Epithelial cell of proximal tubule (primary cell): ENCODE measurements around the gene FSHB. TPM values are rescaled to one million over a fixed set of nuclear protein-coding genes. Genes with fewer than 3 reads are reported as not detected.

Source experiments
- DNase-seq: peaks from one replicate; pipeline ENCODE4 v3.0.0-alpha.2; 2011; ENCODE audit warnings: low read depth
- H3K4me3 ChIP-seq: 2 replicates; pipeline ENCODE4 v1.5.1; 2011; ENCODE audit warnings: low read depth, mild to moderate bottlenecking, low read length
- total RNA-seq: library from RNA; depleted of rRNA; stranded (reverse); fragments of >200 nt; gene quantifications from 2 replicates; pipeline ENCODE4 v1.2.3, GENCODE V29; 2015
- TF ChIP-seq, protein P1 (sequence below): conservative IDR thresholded peaks from 2 replicates; pipeline ENCODE4 v1.5.1; 2012; ENCODE audit warnings: low read depth, mild to moderate bottlenecking, low read length

The FSHB gene
- total RNA-seq, 1 donor from 2014 or later, result not detected

DNA sequence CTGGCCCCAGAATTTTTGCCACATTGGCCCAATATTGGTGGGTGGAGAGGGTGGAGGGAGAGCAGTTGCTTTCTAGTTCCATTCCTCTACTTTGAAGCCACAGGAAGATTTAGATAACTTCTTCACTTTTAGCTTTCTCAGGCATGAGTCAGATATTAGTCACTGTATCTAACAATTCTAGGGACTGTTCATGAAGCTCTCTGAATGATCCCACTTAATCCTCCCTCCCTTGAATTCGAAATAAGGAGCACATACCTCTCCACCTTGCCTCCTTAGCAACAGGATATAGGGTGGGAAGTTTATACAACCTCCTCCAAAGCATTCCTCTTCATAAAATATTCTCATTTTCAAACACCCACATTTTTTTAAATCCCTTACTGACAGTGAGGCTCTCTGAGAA lies 13.5 kb downstream of the FSHB start:
- no peak overlapping the region for H3K4me3 ChIP-seq
- peak; percentile 6 for DNase-seq
- TF ChIP-seq, protein P1, sequence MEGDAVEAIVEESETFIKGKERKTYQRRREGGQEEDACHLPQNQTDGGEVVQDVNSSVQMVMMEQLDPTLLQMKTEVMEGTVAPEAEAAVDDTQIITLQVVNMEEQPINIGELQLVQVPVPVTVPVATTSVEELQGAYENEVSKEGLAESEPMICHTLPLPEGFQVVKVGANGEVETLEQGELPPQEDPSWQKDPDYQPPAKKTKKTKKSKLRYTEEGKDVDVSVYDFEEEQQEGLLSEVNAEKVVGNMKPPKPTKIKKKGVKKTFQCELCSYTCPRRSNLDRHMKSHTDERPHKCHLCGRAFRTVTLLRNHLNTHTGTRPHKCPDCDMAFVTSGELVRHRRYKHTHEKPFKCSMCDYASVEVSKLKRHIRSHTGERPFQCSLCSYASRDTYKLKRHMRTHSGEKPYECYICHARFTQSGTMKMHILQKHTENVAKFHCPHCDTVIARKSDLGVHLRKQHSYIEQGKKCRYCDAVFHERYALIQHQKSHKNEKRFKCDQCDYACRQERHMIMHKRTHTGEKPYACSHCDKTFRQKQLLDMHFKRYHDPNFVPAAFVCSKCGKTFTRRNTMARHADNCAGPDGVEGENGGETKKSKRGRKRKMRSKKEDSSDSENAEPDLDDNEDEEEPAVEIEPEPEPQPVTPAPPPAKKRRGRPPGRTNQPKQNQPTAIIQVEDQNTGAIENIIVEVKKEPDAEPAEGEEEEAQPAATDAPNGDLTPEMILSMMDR, result no peak

DNA sequence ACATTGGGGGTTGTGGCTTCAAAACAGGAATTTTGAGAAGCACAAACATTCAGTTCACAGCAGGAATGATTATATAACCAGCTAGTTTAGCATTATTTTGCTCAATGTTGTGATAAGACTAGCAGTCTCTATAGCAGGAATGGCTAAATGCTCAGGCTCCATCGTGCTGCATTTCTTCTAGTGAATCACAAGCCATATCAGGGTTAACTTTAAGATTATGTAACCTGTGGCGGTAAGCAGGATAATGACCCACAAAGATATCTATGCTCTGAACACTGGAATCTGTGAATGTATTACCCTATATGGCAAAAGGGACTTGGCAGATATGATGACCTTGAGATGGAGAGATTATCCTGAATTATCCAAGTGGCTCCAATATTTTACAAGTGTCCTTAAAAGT lies 14.8 kb downstream of the FSHB start:
- no peak overlapping the region for H3K4me3 ChIP-seq
- no peak for DNase-seq
- TF ChIP-seq, protein P1, result no peak

DNA sequence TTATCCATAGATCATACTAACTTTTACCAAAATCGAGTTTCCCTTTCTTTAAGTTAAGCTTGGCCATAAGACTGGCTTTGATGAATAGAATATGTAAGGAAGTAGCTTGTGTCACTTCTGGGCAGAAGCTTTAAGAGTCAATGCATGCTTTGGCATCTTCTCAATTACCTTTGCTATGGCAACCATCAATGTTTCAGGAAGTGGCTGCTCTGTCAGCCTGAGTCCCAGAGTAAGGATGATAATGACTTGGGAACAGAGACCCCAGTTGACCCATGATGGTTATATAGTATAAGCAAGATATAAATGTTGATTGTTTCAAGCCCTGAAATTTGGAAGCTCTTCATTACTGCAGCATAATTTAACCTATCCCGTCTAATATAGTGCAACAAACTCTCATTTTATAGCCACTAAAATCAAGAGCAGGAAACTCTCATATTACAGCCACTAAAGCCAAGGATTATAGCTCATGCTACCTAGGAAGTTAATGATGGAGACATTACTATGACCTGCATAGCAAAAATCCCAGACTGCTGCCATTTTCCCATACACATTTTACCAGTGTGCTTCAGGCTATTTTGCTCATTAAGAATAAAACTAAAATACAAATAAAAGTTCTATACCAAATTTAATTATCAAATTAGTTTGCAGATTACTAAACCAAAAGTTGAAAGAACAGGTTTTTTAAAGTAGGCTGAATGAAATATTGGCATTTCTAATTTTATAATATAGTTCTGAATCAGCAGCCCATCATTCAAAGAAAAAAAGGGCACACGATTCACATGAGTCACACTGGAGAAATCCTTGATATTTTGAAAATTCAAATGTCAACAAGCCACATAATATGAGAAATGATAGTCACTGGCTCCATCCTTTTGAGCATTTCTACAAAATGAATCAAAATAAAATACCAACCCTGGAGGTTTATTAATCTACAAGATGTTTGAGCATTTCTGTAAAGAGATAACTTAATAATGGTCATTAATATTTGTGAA lies 23.8 kb downstream of the FSHB start:
- no peak overlapping the region for H3K4me3 ChIP-seq
- TF ChIP-seq, protein P1, result no peak
- no peak for DNase-seq

DNA sequence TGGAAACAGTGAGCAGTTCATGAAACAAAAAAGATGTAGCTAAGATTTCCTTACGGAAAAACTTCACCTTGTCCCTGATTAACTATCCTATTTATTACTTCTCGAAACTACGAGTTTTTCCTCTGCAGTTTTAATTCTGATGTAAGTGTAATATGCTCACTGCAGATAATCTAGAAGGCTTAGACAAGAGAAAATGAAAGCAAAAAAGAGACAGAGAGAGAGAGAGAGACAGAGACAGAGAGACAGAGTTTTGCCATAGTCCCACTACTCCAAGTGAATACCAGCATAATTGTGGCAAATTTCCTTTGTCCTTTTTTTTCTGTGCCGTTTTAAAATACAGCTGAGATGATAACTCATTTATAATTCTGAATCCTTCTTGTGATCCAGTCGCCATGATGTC lies 24.8 kb downstream of the FSHB start:
- DNase-seq, result no peak
- no peak overlapping the region for H3K4me3 ChIP-seq
- TF ChIP-seq, protein P1, result no peak

DNA sequence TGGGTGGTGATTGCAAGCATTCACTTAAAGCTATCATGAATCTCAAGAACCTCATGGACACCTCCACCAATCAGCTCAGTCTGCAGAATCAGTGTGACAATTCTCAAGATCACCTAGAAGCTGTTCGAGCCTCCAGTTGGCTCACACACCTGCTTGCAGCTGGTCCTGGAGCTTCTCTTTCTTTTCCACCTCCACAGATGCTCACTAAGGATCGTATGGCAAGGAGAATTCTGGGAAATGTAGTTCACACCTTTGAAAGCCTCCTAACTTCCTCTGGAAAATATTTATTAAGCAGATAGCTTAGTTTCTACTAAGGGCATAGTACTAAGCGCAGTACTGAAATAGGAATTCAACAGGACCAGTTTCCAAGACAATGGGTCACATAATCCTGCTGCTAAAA lies 26.2 kb downstream of the FSHB start:
- H3K4me3 ChIP-seq, result no peak overlapping the region

DNA sequence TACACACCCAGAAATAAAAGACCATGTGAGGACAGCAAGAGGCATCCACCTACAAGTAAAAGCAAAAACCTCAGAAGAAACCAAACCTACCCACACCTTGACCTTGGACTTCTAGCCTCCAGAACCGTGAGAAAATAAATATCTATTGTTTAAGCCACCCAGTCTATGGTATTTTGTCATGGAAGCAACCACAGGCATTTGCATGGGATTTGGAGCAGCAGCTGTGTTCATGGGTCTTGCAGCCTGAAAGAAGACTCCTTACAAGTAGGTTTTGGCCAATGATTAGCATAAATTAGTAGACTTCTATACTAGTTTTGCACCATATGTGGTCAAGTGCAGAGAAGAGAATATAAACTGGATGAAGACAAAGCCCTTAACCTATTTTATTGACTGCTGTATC lies 27.9 kb downstream of the FSHB start:
- TF ChIP-seq, protein P1, result no peak

More for the DNA sequence above, 26.2 kb downstream of the FSHB start:
- DNase-seq, result no peak
- TF ChIP-seq, protein P1, result no peak

More for the DNA sequence above, 27.9 kb downstream of the FSHB start:
- DNase-seq, result no peak
- no peak overlapping the region for H3K4me3 ChIP-seq
